Activated naive CD8-positive, alpha-beta T cell treated with anti-CD3 and anti-CD28 coated beads, Interleukin-2, amount 50 U/mL, for 16 hours (primary cell): ENCODE data around the gene MEN1.
A peak's percentile ranks its signal among the peaks of the same experiment; 100 is the strongest.

ENCODE experiments used
- DNase-seq: peaks from one replicate; pipeline ENCODE4 v3.0.0-alpha.2; 2020; ENCODE audit warnings: low read depth, low spot score

MEN1 gene

GRCh38 chr11:64810271-64810890 is at the start of gene MEN1:
Gene MEN1 (minus strand): TSS chr11:64810551. CDS start chr11:64810109, 442 bp downstream.
- peak; percentile 74 for DNase-seq

- DNase-seq: no peak
These were observed 49.4 kb upstream of the MEN1 start for GRCh38 chr11:64859542-64860414.

GRCh38 chr11:64858467-64859263 is 48.3 kb upstream of the MEN1 start:
- no peak for DNase-seq

DNA sequence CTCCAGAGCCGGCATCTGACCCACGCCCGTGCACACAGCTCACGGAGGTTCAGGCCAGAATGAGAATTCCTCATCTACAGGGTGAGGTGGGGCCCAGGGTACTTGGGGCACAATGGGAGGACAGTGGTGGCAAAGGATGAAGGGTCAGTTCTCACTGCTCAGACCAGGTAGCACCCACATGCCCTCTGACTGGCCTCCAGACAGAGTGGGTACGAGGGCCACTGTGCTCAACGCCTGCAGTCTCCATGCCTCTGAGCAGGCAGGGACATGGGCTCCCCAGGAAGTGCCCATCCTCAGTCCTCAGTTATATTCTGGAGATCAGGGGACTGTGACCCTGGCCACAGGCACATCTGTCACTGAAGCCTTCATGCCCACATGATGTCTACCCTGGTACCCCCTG is 47.1 kb upstream of the MEN1 start:
- DNase-seq: no peak

DNA sequence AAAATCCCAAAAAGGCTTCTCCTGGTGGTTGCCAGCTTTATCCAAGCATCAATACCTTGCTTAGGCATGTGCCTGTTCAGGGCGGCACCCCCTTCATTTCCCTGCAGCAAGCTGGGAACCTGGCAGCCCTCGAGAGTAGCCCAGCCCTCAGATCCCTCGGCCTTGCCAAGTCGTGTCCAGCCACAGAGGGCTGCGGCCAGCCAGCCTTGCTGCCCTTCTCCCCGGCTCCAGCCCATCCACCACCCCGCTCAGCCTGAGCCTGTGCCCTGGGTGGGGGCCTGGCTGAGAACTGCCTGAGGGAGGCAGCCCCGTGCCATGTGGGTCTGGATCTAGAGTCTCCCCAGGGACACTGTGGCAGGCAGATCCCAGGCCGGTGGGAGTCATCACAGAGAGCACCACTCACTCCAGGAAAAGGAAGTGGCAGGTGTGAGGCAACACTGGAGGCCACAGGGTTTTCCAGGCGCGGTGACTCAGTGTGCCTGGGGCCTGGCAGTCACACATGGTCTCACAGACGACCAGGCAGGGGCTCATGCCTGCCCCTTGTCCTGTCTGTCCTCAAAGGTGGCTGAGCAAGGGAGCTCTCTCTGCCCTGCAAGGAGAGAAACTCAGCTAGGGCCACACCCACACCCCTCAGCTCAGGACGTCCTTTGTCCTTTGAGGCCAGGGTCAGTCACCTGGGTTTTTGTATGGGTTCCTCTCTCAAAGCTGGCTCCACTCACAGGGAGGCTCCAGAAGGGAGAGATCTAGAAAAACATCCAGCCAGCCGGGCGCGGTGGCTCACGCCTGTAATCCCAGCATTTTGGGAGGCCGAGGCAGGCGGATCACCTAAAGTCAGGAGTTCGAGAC is 46.3 kb upstream of the MEN1 start:
- no peak for DNase-seq

DNA sequence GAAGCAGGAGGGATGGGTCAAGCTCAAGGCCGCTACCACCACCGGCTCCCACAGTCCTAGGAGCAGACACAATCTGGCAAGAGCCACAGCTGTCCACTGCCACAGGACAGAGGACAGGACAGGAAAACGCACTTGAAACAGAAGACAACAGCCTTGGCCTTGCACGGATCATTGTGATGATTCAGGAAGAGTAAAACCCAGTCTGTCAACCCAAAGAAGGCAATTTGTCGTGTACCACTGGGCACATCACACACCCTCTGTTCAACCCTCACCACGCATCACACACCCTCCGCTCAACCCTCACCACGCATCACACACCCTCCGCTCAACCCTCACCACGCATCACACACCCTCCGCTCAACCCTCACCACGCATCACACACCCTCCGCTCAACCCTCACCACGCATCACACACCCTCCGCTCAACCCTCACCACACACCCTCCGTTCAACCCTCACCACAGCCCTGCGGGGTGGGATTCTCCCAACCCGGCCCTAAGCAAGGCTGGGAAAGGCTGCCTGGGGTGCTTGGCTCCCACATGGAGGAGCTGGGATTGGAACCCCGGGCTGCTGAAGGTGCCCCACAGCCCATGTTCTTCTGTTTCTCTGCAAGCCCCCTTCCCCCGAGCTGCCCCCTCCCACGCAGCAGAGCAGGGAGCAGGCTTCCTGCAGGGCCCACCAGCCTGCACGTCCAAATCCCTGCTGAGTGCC is 45.4 kb upstream of the MEN1 start:
- no peak for DNase-seq

GRCh38 chr11:64854534-64855502 is 44.5 kb upstream of the MEN1 start:
- DNase-seq: no peak

DNA sequence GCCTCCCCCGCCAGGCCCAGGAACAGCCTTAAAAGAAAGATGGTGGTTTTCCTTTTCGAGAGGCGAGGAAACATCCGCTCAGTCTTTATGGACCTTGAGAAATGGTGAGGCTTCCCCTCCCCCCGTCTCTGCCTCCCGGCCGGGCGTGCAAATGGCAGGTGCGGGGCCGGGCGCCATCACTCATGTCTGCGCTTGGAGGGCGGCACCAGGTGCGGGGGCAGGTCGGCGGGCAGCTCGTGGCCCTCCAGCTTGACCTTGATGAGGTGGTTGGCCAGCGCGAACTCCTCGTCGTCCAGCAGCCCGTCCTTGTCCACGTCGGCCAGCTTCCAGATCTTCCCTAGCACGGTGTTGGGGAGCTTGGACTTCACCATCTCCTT is 43.8 kb upstream of the MEN1 start:
- DNase-seq: no peak

- DNase-seq: no peak
These were observed 43.4 kb upstream of the MEN1 start for GRCh38 chr11:64853709-64854108.

DNA sequence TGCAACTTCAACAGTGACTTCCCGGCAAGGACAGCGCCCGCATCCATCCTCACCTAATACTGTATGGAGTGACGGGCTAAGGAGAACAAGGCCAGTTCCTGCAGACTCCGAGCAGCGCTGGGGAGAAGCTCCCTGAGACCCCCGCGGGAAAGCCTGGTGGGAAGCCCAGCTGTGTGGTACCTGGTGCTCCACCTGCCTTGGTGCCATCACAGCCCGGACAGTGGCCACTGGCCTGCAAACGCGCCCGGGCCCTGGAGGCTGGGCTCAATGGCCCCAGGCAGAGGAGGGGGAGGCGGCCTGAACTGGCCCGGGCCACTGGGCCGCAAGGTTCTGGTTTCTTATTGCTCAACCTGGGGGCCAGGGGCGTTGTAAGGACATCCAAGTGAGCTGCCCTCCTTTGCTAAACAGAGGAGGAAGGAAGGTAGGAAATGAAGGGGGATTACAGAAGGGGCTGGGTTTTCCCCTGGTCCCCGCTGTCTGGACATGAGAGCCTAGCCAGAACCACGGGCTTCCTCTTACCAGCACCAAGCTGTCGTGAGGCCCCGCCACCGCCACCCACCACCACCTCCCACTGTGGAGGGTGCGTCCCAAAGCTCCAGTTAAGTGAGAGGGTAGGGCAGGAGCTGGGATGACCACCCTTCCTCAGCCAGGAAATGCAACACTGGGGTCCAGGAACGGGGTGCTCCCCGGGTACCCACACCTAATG is 42.6 kb upstream of the MEN1 start:
- no peak for DNase-seq

DNA sequence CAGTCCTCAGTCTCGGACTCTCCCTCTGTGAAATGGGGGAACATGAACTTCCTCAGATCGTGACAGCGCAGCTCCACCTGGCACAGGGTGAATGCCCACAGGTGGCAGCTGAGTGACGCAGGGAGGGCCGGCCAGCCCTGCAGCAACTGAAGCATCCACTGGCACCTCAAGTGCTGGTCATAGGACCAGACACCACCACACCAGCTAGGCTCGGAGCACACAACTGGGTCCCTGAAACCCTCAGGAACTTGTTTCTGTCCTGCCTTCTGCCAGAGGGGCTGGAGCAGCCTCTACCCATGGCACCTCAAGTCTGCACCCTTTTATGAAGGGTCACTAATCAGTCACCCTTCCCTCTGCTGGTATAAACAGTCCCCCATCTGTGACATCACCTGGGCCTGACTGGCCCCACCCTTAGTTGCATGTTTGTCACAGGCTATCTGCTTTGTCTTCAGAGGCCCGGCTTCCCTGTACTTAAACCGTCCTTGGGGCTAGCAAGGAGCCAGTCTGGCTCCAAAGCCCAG is 41.5 kb upstream of the MEN1 start:
- DNase-seq: no peak

GRCh38 chr11:64850979-64851567 is 40.7 kb upstream of the MEN1 start:
- no peak for DNase-seq

- no peak for DNase-seq
These were observed 39.4 kb upstream of the MEN1 start for GRCh38 chr11:64849598-64850356.

GRCh38 chr11:64848826-64849597 is 38.7 kb upstream of the MEN1 start:
- DNase-seq: no peak

DNA sequence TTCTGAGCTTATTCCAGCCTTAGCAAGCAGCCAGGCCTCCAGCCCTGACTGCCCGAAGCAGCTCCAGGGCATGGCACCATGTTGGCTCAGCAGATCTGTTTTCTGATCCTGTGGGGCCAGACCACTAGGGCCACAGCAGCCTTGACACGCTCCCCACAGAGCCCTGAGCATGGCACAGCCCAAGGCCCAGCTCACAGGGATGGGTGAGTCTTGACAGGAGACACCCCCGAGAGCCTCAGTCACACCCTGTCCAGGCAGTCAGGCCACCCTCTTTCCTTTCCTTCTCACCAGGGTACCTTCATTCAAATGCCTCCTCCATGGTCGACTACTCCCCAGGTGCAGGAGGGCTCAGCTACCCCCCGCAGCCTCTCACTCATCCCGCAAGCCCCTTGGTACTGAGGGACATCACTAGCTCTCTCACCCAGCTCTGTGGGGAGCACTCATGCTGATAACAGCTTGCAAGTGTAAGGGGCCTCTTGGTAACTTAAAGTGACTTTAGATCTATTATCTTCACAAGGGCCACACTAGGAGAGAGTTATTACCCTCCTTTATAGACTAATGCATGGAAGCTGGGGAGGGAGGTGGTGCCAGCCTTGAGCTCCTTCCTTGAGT is 38.0 kb upstream of the MEN1 start:
- no peak for DNase-seq

GRCh38 chr11:64846998-64847666 is 36.8 kb upstream of the MEN1 start:
- peak; percentile 81 for DNase-seq
